HepG2 (cell line): ENCODE results near the gene CDH23. TPM values are rescaled to one million over a fixed set of nuclear protein-coding genes. Genes with fewer than 3 reads are reported as not detected.

Source experiments
- ATAC-seq: fragments of 200-7000 bp; cut with Tn5 transposase; 3 replicates; pipeline ENCODE4 v1.9.1; 2020; ENCODE audit warnings: mild to moderate bottlenecking, moderate library complexity
- BruUV-seq: library from RNA; stranded (reverse); fragments of 400-500 nt; replicated peaks from 2 replicates; lab custom pipeline; 2021; lab: Mats Ljungman, UMichigan
- CTCF ChIA-PET: fragments of 300-600 bp; formaldehyde crosslinking; extraction: SDS; loops from one replicate; lab custom pipeline; 2021; ENCODE audit warnings: low total read pairs, inconsistent platforms, low intra/inter-chr PET ratio; lab: Yijun Ruan, JAX
- POLR2A ChIA-PET: fragments of 350-600 bp; sonication (Branson Sonifier 250); formaldehyde crosslinking; loops from one replicate; lab custom pipeline; 2020; ENCODE audit warnings: antibody characterized with exemption, inconsistent platforms; lab: Yijun Ruan, JAX
- DNase-seq: peaks from one replicate; pipeline ENCODE4 v3.0.0-alpha.2; 2015; ENCODE audit warnings: low spot score
- FAIRE-seq: peaks from 3 replicates; lab custom pipeline; 2011; peaks lifted over from hg19 to GRCh38; lab: Jason Lieb, UNC
- H2AFZ ChIP-seq: one replicate; pipeline ENCODE4 v1.6.1; 2011; ENCODE audit warnings: low read length, inconsistent platforms
- H3K27ac ChIP-seq: fragments of 300-600 bp; 3 replicates; pipeline ENCODE4 v1.8.0; 2011; ENCODE audit warnings: mixed run types, mild to moderate bottlenecking, mixed read lengths, low read length, inconsistent platforms; ENCODE audit not compliant: insufficient read depth; ENCODE audit errors: extremely low read length
- H3K27me3 ChIP-seq, 2 experiments: fragments of 200-600 bp in 1 of 2; 2 replicates in 1 of 2; 3 replicates in 1 of 2; pipeline versions ENCODE4 v1.6.0 to v1.8.0; 2011; ENCODE audit warnings: low read length in 2 of 2, mild to moderate bottlenecking in 2 of 2, moderate library complexity in 2 of 2, inconsistent platforms in 1 of 2; ENCODE audit not compliant: insufficient read depth in 2 of 2, control insufficient read depth in 1 of 2
- H3K36me3 ChIP-seq, 2 experiments: fragments of 200-600 bp in 1 of 2; replicated peaks in 1 of 2; 2 replicates in 1 of 2; 3 replicates in 1 of 2; pipeline versions ENCODE4 v1.5.1 to v1.8.0; 2011; ENCODE audit warnings: low read length in 2 of 2, inconsistent platforms in 1 of 2; ENCODE audit not compliant: insufficient read depth in 2 of 2, control insufficient read depth in 1 of 2
- H3K4me1 ChIP-seq: 2 replicates; pipeline ENCODE4 v1.5.1; 2012; ENCODE audit warnings: low read length, inconsistent platforms; ENCODE audit not compliant: insufficient read depth
- H3K4me2 ChIP-seq: 2 replicates; pipeline ENCODE4 v1.6.0; 2011; ENCODE audit warnings: low read depth, low read length, inconsistent platforms
- H3K4me3 ChIP-seq, 3 experiments: fragments of 200-600 bp in 1 of 3; sonication (generic), shearing (Covaris generic) in 1 of 3; replicated peaks in 1 of 3; 2 replicates each; pipeline ENCODE4 v1.5.1; 2011 to 2016; ENCODE audit warnings: low read length in 3 of 3, inconsistent platforms in 2 of 3, low read depth in 2 of 3, mild to moderate bottlenecking in 2 of 3, control low read depth in 1 of 3, mixed read lengths in 1 of 3; ENCODE audit not compliant: insufficient read depth in 1 of 3
- H3K79me2 ChIP-seq: one replicate; pipeline ENCODE4 v1.6.1; 2011; ENCODE audit warnings: low read length, inconsistent platforms; ENCODE audit not compliant: insufficient read depth
- H3K9ac ChIP-seq: 2 replicates; pipeline ENCODE4 v1.6.0; 2011; ENCODE audit warnings: mild to moderate bottlenecking, low read depth, low read length, inconsistent platforms; ENCODE audit not compliant: insufficient read depth
- H3K9me3 ChIP-seq: 2 replicates; pipeline ENCODE4 v1.5.1; 2012; ENCODE audit warnings: mild to moderate bottlenecking, low read length
- H4K20me1 ChIP-seq: 2 replicates; pipeline ENCODE4 v1.6.0; 2011; ENCODE audit warnings: inconsistent platforms, mild to moderate bottlenecking, low read length, moderate library complexity; ENCODE audit not compliant: insufficient read depth
- ARID4A ChIP-seq: sonication (generic); formaldehyde crosslinking; IDR thresholded peaks from 2 replicates; pipeline ENCODE4 v1.5.0; 2020; ENCODE audit warnings: mild to moderate bottlenecking, missing genetic modification reagents, borderline replicate concordance
- HDAC1 ChIP-seq: sonication (generic); formaldehyde crosslinking; IDR thresholded peaks from 2 replicates; pipeline ENCODE4 v1.5.1; 2020; ENCODE audit warnings: mild to moderate bottlenecking, missing genetic modification reagents
- HOXA3 ChIP-seq: sonication (generic); formaldehyde crosslinking; IDR thresholded peaks from 2 replicates; pipeline ENCODE4 v1.5.0; 2020; ENCODE audit warnings: missing genetic modification reagents
- KDM2A ChIP-seq: sonication (generic); formaldehyde crosslinking; IDR thresholded peaks from 2 replicates; pipeline ENCODE4 v1.4.0; 2020; ENCODE audit warnings: low read depth, missing genetic modification reagents, borderline replicate concordance
- PRPF4 ChIP-seq: fragments of 200-400 bp; formaldehyde crosslinking; IDR thresholded peaks from 2 replicates; pipeline ENCODE4 v1.6.1; 2016; ENCODE audit warnings: low read length, low read depth; ENCODE audit not compliant: poor library complexity, severe bottlenecking
- REST ChIP-seq, 2 experiments: IDR thresholded peaks; 2 replicates each; pipeline ENCODE4 v1.6.1; 2011 to 2012; ENCODE audit warnings: low read length in 2 of 2, borderline replicate concordance in 1 of 2, low read depth in 1 of 2, mild to moderate bottlenecking in 1 of 2, moderate library complexity in 1 of 2
- ZNF180 ChIP-seq: sonication (generic); formaldehyde crosslinking; IDR thresholded peaks from 2 replicates; pipeline ENCODE4 v1.4.0; 2020; ENCODE audit warnings: low read depth, missing genetic modification reagents, borderline replicate concordance
- ZNF281 ChIP-seq: sonication (generic); formaldehyde crosslinking; IDR thresholded peaks from 2 replicates; pipeline ENCODE4 v1.4.0; 2020; ENCODE audit warnings: missing genetic modification reagents, borderline replicate concordance
- ZNF629 ChIP-seq: sonication (generic); formaldehyde crosslinking; conservative IDR thresholded peaks from 2 replicates; pipeline ENCODE4 v1.5.0; 2020; ENCODE audit warnings: missing genetic modification reagents
- ZSCAN22 ChIP-seq: sonication (generic); formaldehyde crosslinking; IDR thresholded peaks from 2 replicates; pipeline ENCODE4 v1.4.0; 2020; ENCODE audit warnings: mild to moderate bottlenecking, missing genetic modification reagents
- WGBS: methylation state at CpG from one replicate; pipeline ENCODE4 v1.1.6; 2017; ENCODE audit warnings: low lambda C conversion rate; 5-methylcytosine and 5-hydroxymethylcytosine counted together
- in situ Hi-C: cut with HindIII; loops from 2 replicates; pipeline ENCODE4 v1.10.0; 2017; ENCODE audit warnings: low pct_unique_long_range_greater_than_20kb; ENCODE audit not compliant: extremely low pct_ligation_motif_present
- intact Hi-C: fragments of 100-400 bp; cut with micrococcal nuclease; formaldehyde crosslinking; loops from one replicate; pipeline ENCODE4 v1.10.0; 2022; ENCODE audit not compliant: unreplicated experiment
- polyA plus RNA-seq, 8 experiments: library from polyadenylated mRNA; depleted of rRNA in 3 of 8; stranded (reverse) in 7 of 8; unstranded in 1 of 8; fragments of >200 nt; fragmentation: Illumina TruSeq in 4 of 8; extraction: Trizol in 4 of 8; gene quantifications; 2 replicates each; pipeline versions ENCODE4 v1.2.1 to v1.2.3, GENCODE V29; 2011 to 2016; ENCODE audit warnings: low read depth in 4 of 8, missing spikeins in 1 of 8, mixed read lengths in 1 of 8; ENCODE audit not compliant: insufficient read depth in 1 of 8
- total RNA-seq, 5 experiments: library from RNA; depleted of rRNA; stranded (reverse); fragments of >200 nt; fragmentation: Illumina TruSeq; extraction: Trizol; gene quantifications; 2 replicates each; pipeline ENCODE4 v1.2.3, GENCODE V29; 2016; ENCODE audit warnings: low read depth in 1 of 5

CDH23 gene
- total and polyA plus RNA-seq, 2 of the 13 experiments (the other 11 are each of a cell fraction or from before 2014, with no cell fraction given) = 0.13 TPM; not detected in 1

- no peaks in the 10 kb centered on the region for H4K20me1 ChIP-seq
- in situ Hi-C loops = no loop called here
- no peak overlapping the region for H3K27ac ChIP-seq
- H2AFZ ChIP-seq = no peak overlapping the region
- DNase-seq (peak; percentile 81), ATAC-seq (peak; percentile 86), FAIRE-seq (peak; percentile 92)
- H3K27me3 ChIP-seq = peaks cover 3 to 35% of the 10 kb centered on the region in 2 experiments; a peak in 3 of 5 replicates
- no TSS peak for BruUV-seq
- 7% methylated on average over 10 of the region's 15 CpGs for WGBS
- H3K4me3 ChIP-seq = peak overlapping the region in 1 of 3 experiments; percentile 11; a peak in 1 of 6 replicates
- peaks cover 64% of the 10 kb centered on the region for H3K4me1 ChIP-seq
- CTCF ChIA-PET = no interaction called here
- H3K36me3 ChIP-seq = no peaks in the 10 kb centered on the region
- no peaks in the 10 kb centered on the region for H3K79me2 ChIP-seq
- no peaks in the 10 kb centered on the region for H3K9me3 ChIP-seq
- POLR2A ChIA-PET = no interaction called here
- intact Hi-C loops = no loop called here
- H3K4me2 ChIP-seq = peak overlapping the region; percentile 53
- no peak overlapping the region for H3K9ac ChIP-seq
- TF ChIP-seq ZSCAN22 (no peak), ARID4A (CRISPR knock-in tag) (no peak), ZNF180 (CRISPR knock-in tag) (no peak), ZNF281 (peak; percentile 60; the same call in 1 of the 2 replicates), PRPF4 (no peak), KDM2A (peak; percentile 16; the same call in 1 of the 2 replicates), ZNF629 (CRISPR knock-in tag) (peak; percentile 37; the same call in 1 of the 2 replicates), REST (IDR thresholded peaks at IDR 0.05; ENCODE audit: borderline replicate concordance in 1 of 2, low read depth in 1 of 2, low read length in 2 of 2) (peak; percentile 30 to 88), HDAC1 (0 out of 2 replicates have a peak, but pooled peaks have one; percentile 30), HOXA3 (CRISPR knock-in tag) (no peak)
Observed at GRCh38 chr10:71753091-71753959, 356.6 kb downstream of the CDH23 start.
